ENCODE results near the gene THRB.

Gene THRB

DNA sequence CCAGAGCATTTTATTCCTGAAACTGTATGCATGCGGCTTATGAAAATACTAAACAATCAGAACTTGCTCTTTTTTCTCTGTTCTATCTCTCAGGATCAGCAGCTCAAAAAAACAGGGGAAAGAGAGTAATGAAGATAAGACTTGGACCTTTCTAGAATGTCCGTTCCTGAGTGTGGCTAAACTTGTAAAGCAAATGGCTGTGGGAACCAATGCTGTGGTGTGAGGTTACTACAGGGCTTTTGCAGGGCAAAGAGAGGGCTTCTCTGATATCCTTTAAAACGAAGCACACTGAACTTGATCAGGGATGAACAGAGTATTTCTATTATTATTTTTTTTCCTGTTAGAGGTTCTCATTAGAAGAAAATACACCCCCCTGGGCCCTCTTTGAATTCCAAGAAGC lies 223.4 kb downstream of the THRB start:
- H3K9me3 ChIP-seq = no peaks in the 10 kb centered on the region
- no peaks in the 10 kb centered on the region for H3K27me3 ChIP-seq
- H4K20me1 ChIP-seq = no peaks in the 10 kb centered on the region
- no peak overlapping the region for H3K4me2 ChIP-seq
- no peak for TF ChIP-seq Cebpa-rat (IDR thresholded peaks at IDR 0.05)
- no peak overlapping the region for H3K27ac ChIP-seq
- no peaks in the 10 kb centered on the region for H3K36me3 ChIP-seq
- no peak overlapping the region for H3K4me3 ChIP-seq
- no peak overlapping the region for H3K9ac ChIP-seq
- H3K4me1 ChIP-seq = no peaks in the 10 kb centered on the region

DNA sequence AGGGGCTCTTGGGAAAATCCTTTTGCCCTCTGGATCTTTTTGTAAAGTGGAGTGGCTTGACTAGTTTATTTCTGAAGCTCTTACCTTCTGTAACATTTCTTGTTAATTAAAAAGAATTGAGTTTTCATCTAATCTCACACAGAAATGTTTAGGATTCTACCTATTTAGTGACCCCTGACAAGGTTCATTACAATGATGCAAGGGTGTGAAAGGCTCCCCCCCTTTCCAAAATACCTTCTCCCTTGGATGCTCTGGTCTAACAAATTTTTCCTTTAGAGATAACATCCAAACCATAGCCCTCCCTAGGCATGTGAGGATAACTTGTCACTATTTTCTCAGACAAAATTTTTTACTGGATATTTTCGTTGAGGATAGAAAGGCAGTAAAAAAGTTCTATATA lies 223.9 kb downstream of the THRB start:
- TF ChIP-seq Cebpa-rat (IDR thresholded peaks at IDR 0.05) = no peak
- no peaks in the 10 kb centered on the region for H3K9me3 ChIP-seq
- no peaks in the 10 kb centered on the region for H3K27me3 ChIP-seq
- H4K20me1 ChIP-seq = no peaks in the 10 kb centered on the region
- no peak overlapping the region for H3K27ac ChIP-seq
- H3K9ac ChIP-seq = no peak overlapping the region
- H3K4me3 ChIP-seq = no peak overlapping the region
- no peak overlapping the region for H3K4me2 ChIP-seq
- no peaks in the 10 kb centered on the region for H3K36me3 ChIP-seq
- H3K4me1 ChIP-seq = no peaks in the 10 kb centered on the region

DNA sequence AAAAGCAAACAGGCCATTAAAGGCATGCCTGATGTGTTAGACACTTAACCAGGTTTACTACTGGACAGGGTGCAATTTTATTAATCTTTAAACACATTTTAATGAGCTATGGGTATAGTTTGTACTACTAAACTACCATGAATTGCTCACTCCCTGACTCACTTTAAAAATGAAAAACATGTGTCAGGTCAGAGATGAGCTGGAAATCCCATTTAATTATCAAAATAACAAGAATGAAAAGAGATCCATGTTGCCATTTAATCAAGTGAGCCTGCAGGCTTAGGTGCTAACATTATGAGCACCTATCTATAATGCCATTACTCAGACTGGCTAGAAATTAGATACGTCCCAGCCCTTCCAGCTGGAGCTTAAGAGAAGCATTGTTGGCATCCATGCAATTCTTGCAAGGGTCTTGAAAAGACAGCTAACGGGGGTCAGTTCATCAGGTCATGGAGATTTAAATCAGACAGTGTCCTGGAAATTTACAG lies 224.4 kb downstream of the THRB start:
- Histone ChIP-seq H3K4me1 (no peaks in the 10 kb centered on the region), H4K20me1 (no peaks in the 10 kb centered on the region), H3K27ac (no peak overlapping the region), H3K9me3 (no peaks in the 10 kb centered on the region), H3K9ac (no peak overlapping the region), H3K4me2 (no peak overlapping the region), H3K4me3 (no peak overlapping the region), H3K27me3 (no peaks in the 10 kb centered on the region), H3K36me3 (no peaks in the 10 kb centered on the region)
- TF ChIP-seq Cebpa-rat (IDR thresholded peaks at IDR 0.05) = no peak

DNA sequence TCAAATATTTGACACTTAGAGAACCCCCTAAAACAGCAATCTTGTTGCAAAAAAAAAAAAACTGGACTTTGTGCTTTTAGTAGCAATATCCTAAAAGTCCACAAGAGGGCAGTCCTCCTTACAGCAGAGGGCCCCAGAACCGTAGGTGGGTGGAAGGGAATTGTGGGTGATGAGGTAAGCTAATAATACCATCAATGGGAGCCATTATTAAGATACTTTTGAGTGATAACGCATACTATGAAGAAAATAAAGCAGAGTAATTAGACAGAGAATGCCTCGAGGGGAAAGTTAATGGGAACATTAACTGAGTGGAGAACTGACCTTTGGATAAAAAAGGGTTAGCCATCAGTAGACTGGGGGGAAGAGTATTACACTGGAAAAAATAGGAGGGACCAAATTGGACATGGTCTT lies 229.9 kb downstream of the THRB start:
- Histone ChIP-seq H3K4me3 (no peak overlapping the region), H4K20me1 (no peaks in the 10 kb centered on the region), H3K36me3 (no peaks in the 10 kb centered on the region), H3K27me3 (no peaks in the 10 kb centered on the region), H3K9me3 (no peaks in the 10 kb centered on the region), H3K4me1 (no peaks in the 10 kb centered on the region), H3K27ac (no peak overlapping the region), H3K4me2 (no peak overlapping the region), H3K9ac (no peak overlapping the region)
- TF ChIP-seq Cebpa-rat (IDR thresholded peaks at IDR 0.05) = no peak

DNA sequence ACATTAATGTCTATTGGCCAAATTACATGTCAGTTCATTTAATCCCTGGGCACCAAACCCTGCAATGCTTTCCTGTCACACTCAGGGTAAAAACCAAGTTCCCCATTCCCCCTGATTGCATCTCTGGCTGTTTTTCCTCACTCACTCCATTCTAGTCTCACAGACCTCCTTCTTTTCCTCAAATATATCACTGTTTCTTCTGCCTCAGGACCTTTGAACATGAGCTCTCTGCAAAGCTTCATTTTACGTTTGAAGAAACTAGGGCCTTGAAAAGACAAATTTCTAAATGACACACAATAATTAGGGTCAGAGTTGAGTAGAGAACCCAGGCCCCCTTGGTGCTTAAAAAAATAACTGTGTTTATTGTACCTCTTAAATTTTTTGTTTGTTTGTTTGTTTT lies 230.6 kb downstream of the THRB start:
- Histone ChIP-seq H3K27ac (no peak overlapping the region), H3K9me3 (no peaks in the 10 kb centered on the region), H3K36me3 (no peaks in the 10 kb centered on the region), H3K27me3 (no peaks in the 10 kb centered on the region), H3K4me3 (no peak overlapping the region), H3K4me1 (no peaks in the 10 kb centered on the region), H4K20me1 (no peaks in the 10 kb centered on the region), H3K4me2 (no peak overlapping the region), H3K9ac (no peak overlapping the region)
- TF ChIP-seq Cebpa-rat (IDR thresholded peaks at IDR 0.05) = no peak

DNA sequence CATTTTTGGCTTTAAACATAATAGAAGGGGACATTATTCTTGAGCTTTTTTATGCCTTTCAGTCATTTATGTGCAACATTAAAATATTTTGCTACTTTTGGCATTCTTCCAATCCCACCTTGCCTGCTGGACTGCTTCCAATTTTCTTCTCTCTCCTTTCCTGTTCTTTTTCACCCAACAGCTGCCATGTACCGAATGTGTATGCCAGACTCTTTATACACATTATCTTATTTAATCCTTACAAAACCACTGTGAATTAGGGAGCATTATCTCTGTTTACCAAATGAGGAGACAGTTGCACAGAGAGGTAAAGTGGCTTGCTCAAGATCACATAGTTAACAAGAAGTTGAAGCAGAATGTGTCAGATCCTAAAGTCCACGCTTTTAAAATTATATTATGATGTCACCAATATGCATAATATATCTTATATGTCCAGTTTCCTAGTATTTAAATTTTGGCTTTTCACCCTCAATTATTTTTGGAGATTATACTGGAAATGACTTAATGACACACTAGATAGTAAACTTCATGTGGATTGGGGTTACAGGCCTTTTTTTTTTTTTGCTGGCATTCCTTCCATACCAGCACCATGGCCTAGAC lies 231.5 kb downstream of the THRB start:
- Histone ChIP-seq H4K20me1 (no peaks in the 10 kb centered on the region), H3K9ac (no peak overlapping the region), H3K4me2 (no peak overlapping the region), H3K36me3 (no peaks in the 10 kb centered on the region), H3K4me3 (no peak overlapping the region), H3K27ac (no peak overlapping the region), H3K4me1 (no peaks in the 10 kb centered on the region), H3K27me3 (no peaks in the 10 kb centered on the region), H3K9me3 (no peaks in the 10 kb centered on the region)
- TF ChIP-seq Cebpa-rat (IDR thresholded peaks at IDR 0.05) = no peak

DNA sequence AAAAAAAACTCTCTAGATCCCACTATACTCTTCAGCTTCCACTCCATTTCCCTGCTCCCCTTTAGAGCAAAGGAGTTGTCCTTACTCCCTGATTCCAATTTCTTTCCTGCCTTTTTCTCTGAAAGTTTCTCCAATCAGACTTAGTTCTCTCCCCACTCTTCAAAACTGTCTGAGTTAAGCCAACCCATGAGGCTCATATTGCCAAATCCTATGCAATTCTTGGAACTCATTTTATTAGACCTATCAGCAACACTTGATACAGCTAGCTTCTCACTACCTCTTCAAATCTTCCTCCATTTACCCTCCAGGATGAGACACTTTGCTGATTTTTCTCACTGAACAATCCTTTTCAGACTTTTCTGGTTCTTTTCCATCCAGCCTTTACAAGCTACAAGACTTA lies 233.1 kb downstream of the THRB start:
- Histone ChIP-seq H3K9ac (no peak overlapping the region), H4K20me1 (no peaks in the 10 kb centered on the region), H3K36me3 (no peaks in the 10 kb centered on the region), H3K27ac (no peak overlapping the region), H3K4me1 (no peaks in the 10 kb centered on the region), H3K9me3 (no peaks in the 10 kb centered on the region), H3K4me2 (no peak overlapping the region), H3K4me3 (no peak overlapping the region), H3K27me3 (no peaks in the 10 kb centered on the region)
- no peak for TF ChIP-seq Cebpa-rat (IDR thresholded peaks at IDR 0.05)

DNA sequence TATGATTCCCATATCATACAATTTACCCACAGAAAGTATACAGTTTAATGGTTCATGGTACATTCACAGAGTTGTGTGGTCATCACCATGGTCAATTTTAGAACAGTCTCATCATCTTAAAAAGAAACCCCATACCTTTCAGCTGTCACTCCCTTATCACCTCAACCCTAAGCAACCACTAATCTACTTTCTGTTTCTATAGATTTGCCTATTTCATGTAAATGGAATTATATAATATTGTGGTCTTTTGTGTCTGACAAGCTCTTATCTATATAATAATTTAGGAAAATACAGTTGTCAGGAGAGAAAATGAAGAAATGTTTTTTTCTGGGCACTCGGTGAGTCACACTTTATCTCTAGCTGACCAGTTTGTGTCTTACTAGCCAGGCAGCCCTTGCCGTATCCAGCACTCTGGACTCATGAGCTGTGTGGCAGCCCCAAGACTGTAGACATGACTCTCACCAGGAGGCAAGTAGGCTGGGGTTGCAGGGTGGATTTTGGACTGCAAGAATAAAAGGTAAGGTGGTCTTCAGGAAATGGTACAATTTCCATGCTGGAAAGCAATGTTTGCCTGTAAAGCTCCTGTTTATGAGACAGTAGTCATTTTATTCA lies 234.6 kb downstream of the THRB start:
- H3K36me3 ChIP-seq = no peaks in the 10 kb centered on the region
- H3K4me2 ChIP-seq = no peak overlapping the region
- H3K9me3 ChIP-seq = no peaks in the 10 kb centered on the region
- no peaks in the 10 kb centered on the region for H4K20me1 ChIP-seq
- no peaks in the 10 kb centered on the region for H3K27me3 ChIP-seq
- no peak overlapping the region for H3K9ac ChIP-seq
- no peak overlapping the region for H3K4me3 ChIP-seq
- H3K4me1 ChIP-seq = no peaks in the 10 kb centered on the region
- H3K27ac ChIP-seq = no peak overlapping the region
- TF ChIP-seq Cebpa-rat (IDR thresholded peaks at IDR 0.05) = no peak

DNA sequence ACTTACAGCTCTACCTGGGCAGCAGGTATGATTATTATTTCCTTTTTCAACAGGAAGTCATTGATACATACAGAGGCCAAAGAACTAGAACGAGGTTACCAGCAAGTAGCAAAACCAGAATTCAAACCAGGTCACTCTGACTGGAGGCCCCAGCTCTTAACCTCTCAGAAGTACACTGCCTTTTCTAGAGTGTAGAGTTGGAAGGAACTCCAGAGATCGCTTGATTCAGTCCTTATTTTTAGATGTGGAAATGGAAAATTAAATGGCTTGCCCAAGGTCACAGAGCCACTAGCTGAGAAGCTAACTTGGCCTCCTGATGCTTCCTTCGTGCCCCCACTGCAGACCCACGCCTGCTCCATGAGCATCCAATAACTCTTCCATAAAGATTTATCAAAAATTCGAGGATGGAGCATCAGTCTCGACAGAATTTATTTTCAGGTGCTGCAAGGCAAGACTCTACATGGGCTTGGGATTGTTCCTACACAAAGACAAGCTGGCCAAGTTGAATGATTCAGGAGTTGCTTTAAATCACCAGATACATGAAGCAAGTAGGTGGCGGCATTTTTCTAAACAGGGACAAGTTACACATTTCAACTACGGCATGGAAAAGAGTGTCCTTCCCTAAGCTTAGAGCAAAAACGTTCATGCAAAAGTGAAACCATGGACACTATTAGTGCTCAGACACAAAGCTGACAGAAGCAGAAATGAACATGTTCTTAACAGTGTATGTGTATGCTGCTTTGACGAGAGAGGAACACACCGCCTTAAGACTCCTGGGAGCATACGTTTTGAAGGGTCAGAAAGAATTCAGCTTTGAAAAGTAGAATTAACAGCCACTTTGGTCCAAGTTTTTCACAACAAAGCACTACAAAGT lies 235.7 kb downstream of the THRB start:
- Histone ChIP-seq H3K4me2 (no peak overlapping the region), H3K36me3 (no peaks in the 10 kb centered on the region), H3K27ac (no peak overlapping the region), H4K20me1 (no peaks in the 10 kb centered on the region), H3K27me3 (no peaks in the 10 kb centered on the region), H3K9me3 (no peaks in the 10 kb centered on the region), H3K4me3 (no peak overlapping the region), H3K4me1 (no peaks in the 10 kb centered on the region), H3K9ac (no peak overlapping the region)
- TF ChIP-seq Cebpa-rat (IDR thresholded peaks at IDR 0.05) = no peak

DNA sequence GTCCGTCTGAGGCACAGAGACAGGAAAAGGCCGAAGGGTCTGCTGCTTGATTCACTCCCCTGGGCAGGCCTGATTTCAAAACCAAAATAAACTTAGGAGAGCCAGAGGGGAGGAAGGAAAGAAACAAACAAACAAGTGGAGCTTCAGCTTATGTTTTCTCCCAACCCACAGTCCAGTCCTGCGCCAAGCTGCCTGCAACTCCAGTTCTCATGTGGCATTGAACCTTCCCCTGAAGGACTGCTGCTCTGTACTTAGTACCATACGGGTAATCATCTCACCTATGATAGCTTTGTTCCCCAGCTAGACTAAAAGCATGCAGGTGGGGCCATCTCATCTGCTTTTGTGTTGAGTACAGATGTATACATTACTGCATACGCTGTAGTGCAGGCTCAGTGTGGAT lies 236.4 kb downstream of the THRB start:
- Histone ChIP-seq H3K4me2 (no peak overlapping the region), H3K36me3 (no peaks in the 10 kb centered on the region), H3K9me3 (no peaks in the 10 kb centered on the region), H3K27me3 (no peaks in the 10 kb centered on the region), H3K9ac (no peak overlapping the region), H3K27ac (no peak overlapping the region), H3K4me3 (no peak overlapping the region), H3K4me1 (no peaks in the 10 kb centered on the region), H4K20me1 (no peaks in the 10 kb centered on the region)
- no peak for TF ChIP-seq Cebpa-rat (IDR thresholded peaks at IDR 0.05)
